Right cardiac atrium (tissue), 5 donors: ENCODE data around the gene RALGAPA1. TPM values are rescaled to one million over a fixed set of nuclear protein-coding genes. Genes with fewer than 3 reads are reported as not detected.
"Not testable (repeated sequence)": the region's sequence is repeated elsewhere in the genome, so short reads cannot be mapped to it uniquely, and the experiment has no call there.

Experiments
- ATAC-seq, 2 donors: fragments of 200-7000 bp; cut with Tn5 transposase; one replicate each; pipeline versions ENCODE4 v1.8.0 to v1.9.1; 2020; ENCODE audit warnings: moderate library complexity in 2 of 2, mild to moderate bottlenecking in 1 of 2
- DNase-seq, 3 donors: peaks; one replicate each; pipeline ENCODE4 v3.0.0-alpha.2; 2020
- H3K27ac ChIP-seq: one replicate; pipeline ENCODE4 v1.5.1; 2013; ENCODE audit warnings: mild to moderate bottlenecking, low read length, control low read depth, moderate library complexity
- H3K27me3 ChIP-seq: one replicate; pipeline ENCODE4 v1.6.1; 2013; ENCODE audit not compliant: control insufficient read depth, insufficient read depth
- H3K4me1 ChIP-seq: one replicate; pipeline ENCODE4 v1.6.1; 2013; ENCODE audit warnings: low read length; ENCODE audit not compliant: control insufficient read depth, insufficient read depth
- H3K4me3 ChIP-seq: one replicate; pipeline ENCODE4 v1.5.1; 2013; ENCODE audit warnings: low read length, control low read depth
- H3K9me3 ChIP-seq: one replicate; pipeline ENCODE4 v1.6.1; 2013; ENCODE audit warnings: low read length; ENCODE audit not compliant: control insufficient read depth
- WGBS: extraction: QIAGEN DNeasy Blood & Tissue Kit; methylation state at CpG from one replicate; pipeline ENCODE4 v1.1.7; 2013; 5-methylcytosine and 5-hydroxymethylcytosine counted together
- intact Hi-C, 4 donors: fragments of 100-400 bp; cut with DNase I; formaldehyde crosslinking; loops; one replicate each; pipeline versions ENCODE4 v1.11.0 to v1.14.0; 2022 to 2023
- polyA plus RNA-seq: library from polyadenylated mRNA; stranded (reverse); fragments of 200-250 nt; gene quantifications from one replicate; pipeline ENCODE4 v1.2.3, GENCODE V29; 2013
- total RNA-seq, 4 donors: library from RNA; stranded (reverse); fragmentation: NEBNext Ultra II Directional; extraction: Animal tissue kit (Norgen Biotek cat#: 25700); gene quantifications; one replicate each; pipeline ENCODE4 v1.2.1, GENCODE V29; 2021
- donor health status: healthy with polysubstance abuse.
- donor health status: DM: no; HTN: yes; CAD: no.
- donor health status: DM: no; HTN: no; CAD: no.
- donor health status: DM: no; HTN: yes; CAD: no; lungs with severe emphysema.
- donor health status: DM: yes; HTN: yes; CAD: no.

The RALGAPA1 gene
- total and polyA plus RNA-seq, 5 donors, result 11.6 to 47.4 (median 40.7) TPM

DNA sequence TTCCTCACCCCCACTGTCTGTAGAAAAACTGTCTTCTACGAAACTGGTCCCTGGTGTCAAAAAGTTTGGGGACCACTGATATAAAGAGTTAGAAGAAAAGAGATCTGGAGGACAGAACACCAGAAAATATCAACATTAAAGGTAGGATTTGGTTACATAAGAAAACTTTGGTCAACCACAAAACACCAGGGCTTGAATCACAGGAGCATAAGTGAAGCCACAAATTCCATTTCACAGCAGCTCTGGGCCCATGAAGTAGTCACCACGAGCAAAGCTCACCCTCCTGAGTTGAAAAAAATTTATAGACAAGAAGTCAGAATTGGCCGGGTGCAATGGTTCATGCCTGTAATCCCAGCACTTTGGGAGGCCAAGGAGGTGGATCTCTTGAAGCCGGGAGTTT is 19.4 kb downstream of the RALGAPA1 start:
- ATAC-seq (no peak), DNase-seq (no peak)
- Histone ChIP-seq H3K27ac (no peak overlapping the region), H3K4me3 (no peak overlapping the region), H3K4me1 (no peaks in the 10 kb centered on the region), H3K9me3 (no peaks in the 10 kb centered on the region), H3K27me3 (no peaks in the 10 kb centered on the region)
- 93% methylated on average over 4 of the region's 4 CpGs for WGBS
- intact Hi-C loops, result no loop called here

DNA sequence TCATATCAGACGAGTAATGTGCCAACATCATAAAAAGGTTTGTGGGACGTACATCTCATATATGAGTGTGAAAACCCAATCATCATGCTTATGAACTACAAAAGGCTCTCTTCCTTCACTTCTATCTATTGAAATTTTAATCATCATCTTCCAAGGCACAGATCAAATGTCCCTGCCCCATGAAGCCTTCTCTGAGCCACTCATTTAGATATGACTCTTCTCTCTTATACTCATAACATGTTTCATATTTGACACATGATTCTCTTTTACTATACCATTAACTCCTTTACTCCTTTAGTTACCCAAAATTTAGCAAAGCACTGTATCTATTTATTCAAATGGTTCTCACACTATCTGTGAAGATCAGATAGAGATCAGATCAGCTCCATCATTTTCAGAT is 22.2 kb downstream of the RALGAPA1 start:
- DNase-seq (no peak), ATAC-seq (no peak)
- Histone ChIP-seq H3K9me3 (no peaks in the 10 kb centered on the region), H3K4me1 (no peaks in the 10 kb centered on the region), H3K4me3 (no peak overlapping the region), H3K27me3 (no peaks in the 10 kb centered on the region), H3K27ac (no peak overlapping the region)
- intact Hi-C loops, result no loop called here
- 91% methylated on average over 2 of the region's 2 CpGs for WGBS

DNA sequence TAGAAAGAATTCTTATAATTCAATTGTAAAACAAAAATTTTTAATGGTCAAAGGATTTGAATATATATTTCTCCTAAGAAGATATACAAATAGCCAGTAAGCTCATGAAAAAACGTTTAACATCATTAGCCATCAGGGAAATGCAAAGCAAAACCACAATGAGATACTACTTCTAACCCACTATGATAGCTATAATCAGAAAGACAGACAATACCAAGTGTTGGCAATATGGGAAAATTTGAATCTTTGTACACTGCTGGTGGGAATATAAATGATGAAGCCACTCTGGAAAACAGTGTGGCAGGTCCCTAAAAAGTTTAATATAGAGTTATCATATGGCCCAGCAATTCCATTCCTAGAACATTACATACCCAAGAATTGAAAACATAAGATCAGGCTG is 25.4 kb downstream of the RALGAPA1 start:
- WGBS, result 56% methylated on average over 1 of the region's 1 CpG
- no peak overlapping the region for H3K27ac ChIP-seq
- DNase-seq (no peak), ATAC-seq (no peak)
- H3K27me3 ChIP-seq, result no peaks in the 10 kb centered on the region
- no peak overlapping the region for H3K4me3 ChIP-seq
- no peaks in the 10 kb centered on the region for H3K4me1 ChIP-seq
- no peaks in the 10 kb centered on the region for H3K9me3 ChIP-seq
- intact Hi-C loops, result no loop called here

DNA sequence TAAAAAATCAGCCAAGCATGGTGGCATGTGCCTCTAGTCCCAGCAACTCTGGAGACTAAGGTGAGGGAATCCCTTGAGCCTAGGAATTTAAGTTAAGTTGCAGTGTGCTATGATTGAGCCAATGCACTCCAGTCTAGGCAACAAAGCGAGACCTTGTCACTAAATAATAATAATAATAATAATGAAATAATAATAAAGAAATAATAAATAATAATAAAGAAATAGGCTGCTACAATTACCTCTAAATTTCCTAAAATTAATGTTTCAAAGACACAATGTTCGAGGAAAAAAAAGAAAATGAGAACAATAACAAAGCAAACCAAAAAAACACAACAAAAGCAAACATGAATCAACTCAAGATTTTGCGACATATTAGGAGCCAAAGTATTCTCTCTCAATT is 29.7 kb downstream of the RALGAPA1 start:
- Histone ChIP-seq H3K27ac (no peak overlapping the region), H3K4me3 (no peak overlapping the region), H3K4me1 (no peaks in the 10 kb centered on the region), H3K9me3 (no peaks in the 10 kb centered on the region), H3K27me3 (no peaks in the 10 kb centered on the region)
- 98% methylated on average over 3 of the region's 3 CpGs for WGBS
- ATAC-seq (no peak), DNase-seq (no peak)
- intact Hi-C loops, result no loop called here

DNA sequence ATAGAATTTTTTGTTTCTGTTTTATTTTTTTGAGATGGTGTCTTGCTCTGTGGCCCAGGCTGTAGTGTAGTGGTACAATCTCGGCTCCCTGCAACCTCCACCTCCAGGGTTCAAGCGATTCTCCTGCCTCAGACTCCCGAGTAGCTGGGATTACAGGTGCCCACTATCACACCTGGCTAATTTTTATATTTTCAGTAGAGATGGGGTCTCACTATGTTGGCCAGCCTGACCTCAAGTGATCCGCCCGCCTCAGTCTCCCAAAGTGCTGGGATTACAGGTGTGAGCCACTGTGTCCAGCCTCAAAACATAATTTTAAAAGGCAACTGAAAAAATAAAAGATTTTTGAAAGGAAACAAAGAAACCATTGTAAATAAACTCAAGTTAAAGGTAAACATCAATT is 31.5 kb downstream of the RALGAPA1 start:
- H3K9me3 ChIP-seq, ATAC-seq, H3K27me3 ChIP-seq, intact Hi-C loops, H3K4me3 ChIP-seq, H3K27ac ChIP-seq, H3K4me1 ChIP-seq, DNase-seq: not testable (repeated sequence)
- 99% methylated on average over 5 of the region's 5 CpGs for WGBS

DNA sequence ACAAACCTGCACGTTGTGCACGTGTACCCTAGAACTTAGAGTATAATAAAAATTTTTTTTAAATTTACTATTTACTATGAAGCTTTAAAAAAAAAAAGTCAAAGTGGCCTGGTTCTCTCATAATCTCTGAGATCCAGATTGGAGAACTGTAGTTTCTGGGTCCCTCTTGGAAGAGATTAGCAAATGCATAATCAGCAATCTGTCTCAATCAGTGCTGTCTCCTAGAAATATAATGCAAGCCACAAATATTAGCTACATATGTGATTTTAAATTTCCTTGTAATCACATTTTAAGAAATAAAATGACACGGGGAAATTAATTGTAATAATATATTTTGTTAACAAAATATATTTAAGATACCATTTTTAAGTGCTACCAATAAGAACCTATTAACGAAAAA is 32.3 kb downstream of the RALGAPA1 start:
- DNase-seq, result no peak
- ATAC-seq, result no peak
- intact Hi-C loops, result no loop called here
- H3K4me1 ChIP-seq, result no peaks in the 10 kb centered on the region
- H3K27ac ChIP-seq, result no peak overlapping the region
- no peaks in the 10 kb centered on the region for H3K9me3 ChIP-seq
- H3K4me3 ChIP-seq, result no peak overlapping the region
- H3K27me3 ChIP-seq, result no peaks in the 10 kb centered on the region
- 94% methylated on average over 4 of the region's 4 CpGs for WGBS

DNA sequence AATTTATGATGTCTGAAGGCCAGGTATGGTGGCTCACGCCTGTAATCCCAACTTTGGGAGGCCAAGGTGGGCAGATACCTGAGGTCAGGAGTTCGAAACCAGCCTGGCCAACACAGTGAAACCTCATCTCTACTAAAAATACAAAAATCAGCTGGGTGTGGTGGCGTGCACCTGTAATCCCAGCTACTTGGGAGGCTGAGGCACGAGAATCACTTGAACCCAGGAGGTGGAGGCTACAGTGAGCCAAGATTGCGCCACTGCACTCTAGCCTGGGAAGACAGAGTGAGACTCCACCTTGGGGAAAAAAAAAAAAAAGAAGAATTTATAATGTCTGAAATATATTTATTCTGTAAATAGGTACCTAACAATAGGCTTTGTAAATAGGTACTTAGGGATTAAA is 33.0 kb downstream of the RALGAPA1 start:
- DNase-seq, ATAC-seq, H3K27me3 ChIP-seq, intact Hi-C loops, H3K9me3 ChIP-seq, H3K27ac ChIP-seq, H3K4me3 ChIP-seq, H3K4me1 ChIP-seq: not testable (repeated sequence)
- WGBS, result 96% methylated on average over 5 of the region's 5 CpGs

DNA sequence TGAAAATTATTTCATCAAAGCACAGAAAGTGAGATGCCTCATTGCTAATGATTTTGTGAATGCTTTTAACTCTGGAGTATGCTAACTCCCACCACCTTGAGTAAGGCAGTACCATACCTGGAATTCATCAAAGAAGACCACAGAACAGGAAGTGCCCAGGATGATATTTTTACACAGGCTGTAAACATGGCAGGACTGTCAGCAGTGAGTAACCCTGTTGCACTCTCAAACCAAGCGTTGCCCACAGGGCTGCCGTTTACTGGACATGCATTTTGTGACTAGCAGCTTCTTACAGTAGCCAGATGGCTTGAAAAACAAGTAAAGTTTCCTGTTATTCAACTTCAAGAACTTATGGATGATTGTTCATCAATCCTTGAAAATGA is 42.4 kb downstream of the RALGAPA1 start:
- H3K9me3 ChIP-seq, result no peaks in the 10 kb centered on the region
- H3K27ac ChIP-seq, result no peak overlapping the region
- no peaks in the 10 kb centered on the region for H3K27me3 ChIP-seq
- no peak for ATAC-seq
- no peak for DNase-seq
- H3K4me3 ChIP-seq, result no peak overlapping the region
- 92% methylated on average over 2 of the region's 2 CpGs for WGBS
- intact Hi-C loops, result no loop called here
- no peaks in the 10 kb centered on the region for H3K4me1 ChIP-seq

DNA sequence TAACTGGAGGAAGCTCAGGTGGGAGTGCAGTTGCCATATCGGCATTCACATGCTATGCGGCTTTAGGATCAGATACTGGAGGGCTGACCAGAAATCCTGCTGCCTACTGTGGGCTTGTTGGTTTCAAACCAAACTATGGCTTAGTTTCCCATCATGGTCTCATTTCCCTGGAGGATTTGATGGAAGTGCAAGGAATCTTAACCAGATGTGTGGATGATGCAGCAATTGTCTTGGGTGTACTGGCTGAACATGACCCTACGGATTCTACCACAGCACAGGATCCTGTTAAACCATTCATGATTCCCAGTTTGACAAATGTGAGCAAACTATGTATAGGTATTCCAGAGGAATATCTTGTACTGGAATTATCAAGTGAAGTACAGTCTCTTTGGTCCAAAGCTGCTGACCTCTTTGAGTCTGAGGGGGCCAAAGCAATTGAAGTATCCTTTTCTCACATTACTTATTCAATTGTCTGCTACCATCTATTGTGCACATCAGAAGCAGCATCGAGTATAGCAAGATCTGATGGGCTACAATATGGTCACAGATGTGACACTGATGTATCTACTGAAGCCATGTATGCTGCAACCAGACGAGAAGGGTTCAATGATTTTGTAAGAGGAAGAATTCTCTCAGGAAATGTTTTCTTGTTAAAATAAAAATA is 42.9 kb downstream of the RALGAPA1 start:
- intact Hi-C loops, result no loop called here
- Histone ChIP-seq H3K4me3 (no peak overlapping the region), H3K4me1 (no peaks in the 10 kb centered on the region), H3K9me3 (no peaks in the 10 kb centered on the region), H3K27ac (no peak overlapping the region), H3K27me3 (no peaks in the 10 kb centered on the region)
- 97% methylated on average over 5 of the region's 5 CpGs for WGBS
- ATAC-seq (no peak), DNase-seq (no peak)

DNA sequence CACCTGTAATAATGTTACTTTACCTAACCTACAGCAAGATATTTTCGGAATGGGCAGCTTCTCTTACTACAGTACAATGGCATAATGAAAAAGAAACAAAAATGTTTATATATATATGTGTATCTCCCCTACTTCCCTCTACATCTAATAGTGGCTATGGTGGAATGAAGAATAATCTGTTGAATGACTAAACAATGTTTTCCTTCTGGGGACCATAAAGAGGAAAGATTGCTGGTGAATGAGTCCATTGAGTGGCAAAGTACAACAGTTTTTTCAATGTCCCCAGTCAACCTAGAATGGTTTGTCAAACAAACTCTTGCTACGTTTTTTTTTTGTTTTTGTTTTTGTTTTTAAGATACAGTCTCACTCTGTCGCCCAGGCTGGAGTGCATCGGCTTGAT is 47.2 kb downstream of the RALGAPA1 start:
- Histone ChIP-seq H3K27me3 (no peaks in the 10 kb centered on the region), H3K9me3 (no peaks in the 10 kb centered on the region), H3K27ac (no peak overlapping the region), H3K4me1 (no peaks in the 10 kb centered on the region), H3K4me3 (no peak overlapping the region)
- WGBS, result 89% methylated on average over 4 of the region's 4 CpGs
- intact Hi-C loops, result no loop called here
- DNase-seq, result no peak
- ATAC-seq, result no peak

DNA sequence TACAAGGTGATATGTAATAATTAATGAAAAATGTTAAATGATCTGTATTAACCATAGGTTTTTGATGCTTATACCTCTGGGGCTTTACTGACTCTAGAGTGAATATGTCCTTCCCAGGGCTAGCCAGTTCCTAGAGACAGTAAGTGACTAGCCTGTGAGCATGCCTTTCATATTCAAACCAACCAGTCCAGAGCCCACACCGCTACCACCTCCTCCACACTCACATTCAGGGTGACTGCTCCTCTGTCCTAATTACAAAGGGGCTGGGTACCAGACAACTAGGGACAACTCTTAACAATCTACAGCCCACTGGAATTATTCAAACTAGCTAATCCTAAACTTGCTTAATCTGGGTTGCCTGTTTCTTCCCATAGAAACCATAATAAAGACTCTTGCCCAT is 49.0 kb downstream of the RALGAPA1 start:
- 96% methylated on average over 1 of the region's 1 CpG for WGBS
- Histone ChIP-seq H3K4me3 (no peak overlapping the region), H3K27me3 (no peaks in the 10 kb centered on the region), H3K9me3 (no peaks in the 10 kb centered on the region), H3K27ac (no peak overlapping the region), H3K4me1 (no peaks in the 10 kb centered on the region)
- no peak for DNase-seq
- no peak for ATAC-seq
- intact Hi-C loops, result no loop called here

DNA sequence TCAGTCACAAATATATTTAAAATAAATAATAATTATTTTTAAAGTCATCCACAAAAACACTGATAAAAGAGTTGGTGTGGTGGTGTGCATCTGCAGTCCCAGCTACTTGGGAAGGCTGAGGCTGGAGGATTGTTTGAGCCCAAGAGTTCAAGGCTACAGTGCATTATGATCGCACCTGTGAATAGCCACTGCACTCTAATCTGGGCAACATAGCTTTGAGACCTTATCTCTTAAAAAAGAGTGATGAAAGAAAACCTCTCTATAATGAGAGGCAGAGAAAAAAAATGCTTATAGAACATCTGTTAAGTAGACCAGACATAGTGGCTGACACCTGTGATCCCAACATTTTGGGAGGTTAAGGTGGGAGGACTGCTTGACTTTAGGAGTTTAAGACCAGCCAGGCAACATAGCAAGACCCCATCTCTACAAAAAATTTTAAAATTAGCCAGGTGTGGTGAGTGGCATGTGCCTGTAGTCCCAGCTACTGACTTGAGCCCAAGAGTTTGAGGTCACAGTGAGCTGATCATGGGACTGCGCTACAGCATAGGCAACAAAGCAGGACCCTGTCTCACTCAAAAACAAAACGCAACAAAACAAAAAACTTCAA is 50.5 kb downstream of the RALGAPA1 start:
- no peak for DNase-seq
- Histone ChIP-seq H3K4me3 (no peak overlapping the region), H3K27ac (no peak overlapping the region), H3K27me3 (no peaks in the 10 kb centered on the region), H3K9me3 (no peaks in the 10 kb centered on the region), H3K4me1 (no peaks in the 10 kb centered on the region)
- intact Hi-C loops, result no loop called here
- WGBS, result 93% methylated on average over 3 of the region's 3 CpGs
- ATAC-seq, result no peak
